GM23248 (cell line): ENCODE data around the gene REPS1. TPM values are rescaled to one million over a fixed set of nuclear protein-coding genes. Genes with fewer than 3 reads are reported as not detected.

Experiments
- DNase-seq: peaks from one replicate; pipeline ENCODE4 v3.0.0-alpha.2; 2015
- H2AFZ ChIP-seq: fragments of 200-600 bp; sonication (generic); 2 replicates; pipeline ENCODE4 v1.6.1; 2016; ENCODE audit warnings: antibody characterized with exemption
- H3F3A ChIP-seq: fragments of 200-600 bp; sonication (generic); 2 replicates; pipeline ENCODE4 v1.6.1; 2016; ENCODE audit warnings: mild to moderate bottlenecking, antibody characterized with exemption, mixed run types; ENCODE audit not compliant: insufficient read depth
- H3K27ac ChIP-seq: fragments of 200-600 bp; sonication (generic); 2 replicates; pipeline ENCODE4 v1.5.1; 2016; ENCODE audit warnings: mild to moderate bottlenecking
- H3K27me3 ChIP-seq: fragments of 200-600 bp; sonication (generic); replicated peaks from 2 replicates; pipeline ENCODE4 v1.6.1; 2016; ENCODE audit warnings: mild to moderate bottlenecking; ENCODE audit not compliant: insufficient read depth
- H3K36me3 ChIP-seq: fragments of 200-600 bp; sonication (generic); 2 replicates; pipeline ENCODE4 v1.6.1; 2016; ENCODE audit warnings: low read depth, mild to moderate bottlenecking
- H3K4me1 ChIP-seq: fragments of 200-600 bp; sonication (generic); 2 replicates; pipeline ENCODE4 v1.6.1; 2016; ENCODE audit warnings: mild to moderate bottlenecking; ENCODE audit not compliant: insufficient read depth
- H3K4me2 ChIP-seq: fragments of 200-600 bp; sonication (generic); one replicate; pipeline ENCODE4 v1.6.1; 2016; ENCODE audit warnings: mild to moderate bottlenecking; ENCODE audit not compliant: unreplicated experiment
- H3K4me3 ChIP-seq: fragments of 200-600 bp; sonication (generic); 2 replicates; pipeline ENCODE4 v1.5.1; 2016; ENCODE audit warnings: mild to moderate bottlenecking
- H3K79me2 ChIP-seq: fragments of 200-600 bp; sonication (generic); 2 replicates; pipeline ENCODE4 v1.6.1; 2016; ENCODE audit warnings: mild to moderate bottlenecking; ENCODE audit not compliant: insufficient read depth
- H3K9ac ChIP-seq: fragments of 200-600 bp; sonication (generic); 2 replicates; pipeline ENCODE4 v1.6.1; 2016; ENCODE audit warnings: mild to moderate bottlenecking
- H3K9me2 ChIP-seq: fragments of 200-600 bp; sonication (generic); 2 replicates; pipeline ENCODE4 v1.6.1; 2016; ENCODE audit warnings: mixed run types, mild to moderate bottlenecking, moderate library complexity; ENCODE audit not compliant: insufficient read depth
- H3K9me3 ChIP-seq: fragments of 200-600 bp; sonication (generic); one replicate; pipeline ENCODE4 v1.6.1; 2017; ENCODE audit warnings: low read depth
- H4K20me1 ChIP-seq: fragments of 200-600 bp; sonication (generic); 2 replicates; pipeline ENCODE4 v1.6.0; 2016; ENCODE audit not compliant: insufficient read depth
- EZH2 ChIP-seq: fragments of 200-600 bp; sonication (generic); IDR thresholded peaks from 2 replicates; pipeline ENCODE4 v1.6.1; 2018; ENCODE audit warnings: antibody characterized with exemption, mild to moderate bottlenecking; ENCODE audit not compliant: insufficient read depth, poor library complexity, severe bottlenecking
- EZH2phosphoT487 ChIP-seq: fragments of 200-600 bp; sonication (generic); IDR thresholded peaks from 2 replicates; pipeline ENCODE4 v1.6.1; 2018; ENCODE audit warnings: antibody characterized with exemption, moderate library complexity, mild to moderate bottlenecking, low read depth; ENCODE audit not compliant: insufficient read depth
- WGBS, 2 experiments: methylation state at CpG; one replicate each; pipeline ENCODE4 v1.1.6; 2015 to 2017; ENCODE audit warnings: low lambda C conversion rate in 2 of 2, low coverage in 1 of 2; ENCODE audit errors: missing lambda C conversion rate in 2 of 2; 5-methylcytosine and 5-hydroxymethylcytosine counted together
- in situ Hi-C: fragments of 300-500 bp; cut with MboI; formaldehyde crosslinking; loops from 2 replicates; pipeline ENCODE4 v1.15.0; 2020
- polyA plus RNA-seq: library from polyadenylated mRNA; unstranded; fragments of >200 nt; fragmentation: Nextera tagmentation; extraction: Ambion mirVana; gene quantifications from 2 replicates; pipeline ENCODE4 v1.2.1, GENCODE V29; 2016
- total RNA-seq: library from RNA; depleted of rRNA; stranded (reverse); fragments of >200 nt; shearing (Covaris generic); gene quantifications from 2 replicates; pipeline ENCODE4 v1.2.3, GENCODE V29; 2014

REPS1 gene
- total and polyA plus RNA-seq, 2 experiments from 2014 or later = 13.1 to 21.1 TPM

DNA sequence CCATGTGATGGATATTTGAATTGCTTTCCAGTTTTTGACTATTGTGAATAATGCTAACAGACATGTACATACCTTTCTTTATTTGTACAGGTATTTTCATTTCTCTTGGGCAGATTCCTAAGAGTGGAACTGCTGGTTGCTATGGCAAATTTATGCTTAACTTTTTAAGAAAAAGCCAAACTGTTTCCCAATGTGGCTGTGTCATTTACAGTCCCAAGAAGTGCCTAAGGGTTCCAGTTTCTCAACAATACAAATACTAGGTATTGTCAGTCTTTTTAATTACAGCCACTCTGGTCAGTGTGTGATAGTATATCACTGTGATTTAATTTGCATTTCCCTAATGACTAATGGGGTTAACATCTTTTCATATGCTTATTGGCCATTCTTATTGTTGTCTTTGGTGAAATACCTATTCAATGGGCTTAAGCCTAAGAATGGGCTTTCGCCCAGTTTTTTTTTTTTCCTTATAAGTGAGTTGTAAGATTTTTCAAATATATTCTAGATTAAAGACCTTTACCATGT lies 10.3 kb downstream of the REPS1 start:
- no peaks in the 10 kb centered on the region for H3K36me3 ChIP-seq
- no peak overlapping the region for H3K9ac ChIP-seq
- no peaks in the 10 kb centered on the region for H3K9me2 ChIP-seq
- no peak overlapping the region for H2AFZ ChIP-seq
- no peaks in the 10 kb centered on the region for H4K20me1 ChIP-seq
- no peak overlapping the region for H3K27ac ChIP-seq
- TF ChIP-seq EZH2phosphoT487 (no peak), EZH2 (no peak)
- no peak overlapping the region for H3K4me3 ChIP-seq
- H3K79me2 ChIP-seq = peaks cover 100% of the 10 kb centered on the region
- H3K9me3 ChIP-seq = no peaks in the 10 kb centered on the region
- H3K4me1 ChIP-seq = peaks cover 37% of the 10 kb centered on the region
- DNase-seq = no peak
- H3K27me3 ChIP-seq = no peaks in the 10 kb centered on the region
- WGBS, 2 experiments = 97 to 100% methylated on average over 1 of the region's 1 CpG
- H3K4me2 ChIP-seq = no peak overlapping the region
- in situ Hi-C loops = no loop called here
- peaks cover 17% of the 10 kb centered on the region for H3F3A ChIP-seq

GRCh38 chr6:138977242-138977641 lies 10.8 kb downstream of the REPS1 start:
- Histone ChIP-seq H3K27ac (no peak overlapping the region), H3K9ac (no peak overlapping the region), H3F3A (peaks cover 22% of the 10 kb centered on the region), H3K9me2 (no peaks in the 10 kb centered on the region), H3K27me3 (no peaks in the 10 kb centered on the region), H3K4me1 (peaks cover 38% of the 10 kb centered on the region), H3K9me3 (no peaks in the 10 kb centered on the region), H4K20me1 (no peaks in the 10 kb centered on the region), H2AFZ (no peak overlapping the region), H3K4me2 (no peak overlapping the region), H3K36me3 (no peaks in the 10 kb centered on the region), H3K79me2 (peaks cover 100% of the 10 kb centered on the region), H3K4me3 (no peak overlapping the region)
- no peak for DNase-seq
- TF ChIP-seq EZH2 (no peak), EZH2phosphoT487 (no peak)
- 98 to 100% methylated on average over 2 of the region's 2 CpGs for WGBS, 2 experiments
- in situ Hi-C loops = no loop called here

GRCh38 chr6:138975815-138976214 lies 12.2 kb downstream of the REPS1 start:
- H3K9me3 ChIP-seq = no peaks in the 10 kb centered on the region
- 89% methylated on average over 4 of the region's 4 CpGs for WGBS, 2 experiments
- no peaks in the 10 kb centered on the region for H3K36me3 ChIP-seq
- no peak overlapping the region for H3K9ac ChIP-seq
- peaks cover 92% of the 10 kb centered on the region for H3K79me2 ChIP-seq
- H2AFZ ChIP-seq = no peak overlapping the region
- no peak for TF ChIP-seq EZH2
- in situ Hi-C loops = no loop called here
- H3K27ac ChIP-seq = no peak overlapping the region
- no peak for DNase-seq
- no peak overlapping the region for H3K4me2 ChIP-seq
- H3K27me3 ChIP-seq = no peaks in the 10 kb centered on the region
- peaks cover 46% of the 10 kb centered on the region for H3K4me1 ChIP-seq
- no peak overlapping the region for H3K4me3 ChIP-seq
- H3K9me2 ChIP-seq = no peaks in the 10 kb centered on the region
- no peaks in the 10 kb centered on the region for H4K20me1 ChIP-seq
- H3F3A ChIP-seq = peaks cover 36% of the 10 kb centered on the region

DNA sequence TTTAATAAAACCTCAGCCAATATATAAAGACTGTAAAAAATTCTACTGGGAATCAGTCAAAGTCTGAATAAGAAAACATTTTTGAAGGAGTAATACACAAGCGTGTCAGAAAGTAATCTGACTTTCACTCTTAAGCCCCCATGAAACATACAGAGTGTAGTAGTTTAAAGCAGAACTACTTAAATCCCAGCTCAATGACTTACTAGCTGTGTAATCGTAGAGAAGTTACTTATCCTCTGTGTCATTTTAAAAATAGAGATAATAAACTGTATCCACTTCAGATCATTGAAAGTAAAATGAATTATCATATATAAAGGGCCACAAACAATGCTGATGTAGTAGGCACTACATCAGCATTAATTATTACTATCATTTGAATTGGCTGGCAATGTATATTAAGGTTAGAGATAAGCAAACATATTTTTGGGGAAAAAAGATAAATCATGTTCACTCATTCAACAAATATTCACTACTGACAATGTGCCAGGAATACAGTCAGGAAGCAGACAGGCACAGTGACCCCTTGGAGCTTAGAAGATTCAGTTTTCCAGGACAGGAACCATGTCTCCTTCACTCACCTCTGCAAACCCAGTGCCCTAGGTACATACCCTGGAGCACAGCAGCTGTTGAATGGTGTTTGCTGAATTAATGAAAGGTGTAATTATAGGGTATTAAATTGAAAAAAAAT lies 14.4 kb downstream of the REPS1 start:
- Histone ChIP-seq H4K20me1 (no peaks in the 10 kb centered on the region), H3K4me1 (peaks cover 50% of the 10 kb centered on the region), H3K9ac (peak overlapping the region; percentile 69; the same call in 1 of the 2 replicates), H2AFZ (no peak overlapping the region), H3K4me2 (peak overlapping the region; percentile 82), H3K4me3 (0 out of 2 replicates have a peak overlapping the region, but pooled peaks have one; percentile 10), H3F3A (peaks cover 56% of the 10 kb centered on the region), H3K27ac (peak overlapping the region; percentile 93), H3K9me3 (no peaks in the 10 kb centered on the region), H3K36me3 (no peaks in the 10 kb centered on the region), H3K27me3 (no peaks in the 10 kb centered on the region), H3K79me2 (peaks cover 80% of the 10 kb centered on the region), H3K9me2 (no peaks in the 10 kb centered on the region)
- 27 to 39% methylated on average over 2 of the region's 2 CpGs for WGBS, 2 experiments
- in situ Hi-C loops = no loop called here
- no peak for TF ChIP-seq EZH2phosphoT487
- no peak for TF ChIP-seq EZH2
- DNase-seq = peak; percentile 64
